Measurements from ENCODE around the gene NENF. TPM values are rescaled to one million over a fixed set of nuclear protein-coding genes. Genes with fewer than 3 reads are reported as not detected.
"Not testable (repeated sequence)": the region's sequence is repeated elsewhere in the genome, so short reads cannot be mapped to it uniquely, and the experiment has no call there.

The NENF gene
- total RNA-seq, 1 donor from 2014 or later = 23.8 TPM

DNA sequence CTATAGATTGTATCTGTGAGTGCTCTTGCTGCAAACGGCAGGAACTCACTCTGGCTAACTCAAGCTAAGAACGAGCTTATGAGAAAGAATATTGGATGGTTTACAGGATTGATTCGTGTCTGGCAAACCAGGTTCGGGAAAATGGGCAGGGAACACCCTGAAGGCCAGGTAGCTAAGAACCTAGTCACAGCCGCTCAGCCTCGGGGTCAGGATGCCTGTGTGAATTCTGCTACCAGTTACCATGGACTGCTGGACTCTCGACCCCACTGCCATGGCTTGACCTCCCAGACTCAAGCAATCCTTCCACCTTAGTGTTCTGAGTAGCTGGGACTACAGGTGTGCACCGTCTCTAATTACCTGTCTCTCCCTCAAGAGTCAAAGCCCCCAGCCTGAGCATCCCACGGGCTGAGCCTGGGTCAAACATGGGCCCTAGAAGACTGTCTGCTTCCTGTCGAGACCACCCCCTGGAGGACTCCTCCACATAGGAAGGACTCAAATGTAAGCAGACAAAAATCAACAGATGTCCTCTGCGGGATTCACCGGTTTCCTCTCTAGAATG is 45.8 kb downstream of the NENF start:
- DNase-seq (ENCODE audit: low spot score) = no peak

DNA sequence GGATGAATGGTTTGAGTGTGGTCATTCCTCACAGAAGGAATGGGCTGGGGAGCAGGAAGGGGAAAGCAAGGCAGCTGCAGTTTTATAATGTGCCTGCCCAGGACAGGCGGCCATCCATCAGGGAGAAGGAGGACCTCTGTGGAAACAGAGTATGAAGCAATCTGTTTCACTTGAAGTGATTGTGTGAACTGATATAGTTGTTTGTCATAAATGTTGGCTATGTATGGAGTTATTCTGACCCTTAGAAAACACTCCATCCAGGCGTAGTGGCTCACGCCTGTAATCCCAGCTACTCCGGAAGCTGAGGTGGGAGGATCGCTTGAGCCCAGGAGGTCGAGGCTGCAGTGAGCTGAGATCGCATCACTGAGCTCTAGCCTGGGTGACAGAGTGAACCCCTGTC is 46.5 kb downstream of the NENF start:
- ATAC-seq = no peak
- no peak for DNase-seq (ENCODE audit: low spot score)

More for the DNA sequence above, 45.8 kb downstream of the NENF start:
- no peak for ATAC-seq

DNA sequence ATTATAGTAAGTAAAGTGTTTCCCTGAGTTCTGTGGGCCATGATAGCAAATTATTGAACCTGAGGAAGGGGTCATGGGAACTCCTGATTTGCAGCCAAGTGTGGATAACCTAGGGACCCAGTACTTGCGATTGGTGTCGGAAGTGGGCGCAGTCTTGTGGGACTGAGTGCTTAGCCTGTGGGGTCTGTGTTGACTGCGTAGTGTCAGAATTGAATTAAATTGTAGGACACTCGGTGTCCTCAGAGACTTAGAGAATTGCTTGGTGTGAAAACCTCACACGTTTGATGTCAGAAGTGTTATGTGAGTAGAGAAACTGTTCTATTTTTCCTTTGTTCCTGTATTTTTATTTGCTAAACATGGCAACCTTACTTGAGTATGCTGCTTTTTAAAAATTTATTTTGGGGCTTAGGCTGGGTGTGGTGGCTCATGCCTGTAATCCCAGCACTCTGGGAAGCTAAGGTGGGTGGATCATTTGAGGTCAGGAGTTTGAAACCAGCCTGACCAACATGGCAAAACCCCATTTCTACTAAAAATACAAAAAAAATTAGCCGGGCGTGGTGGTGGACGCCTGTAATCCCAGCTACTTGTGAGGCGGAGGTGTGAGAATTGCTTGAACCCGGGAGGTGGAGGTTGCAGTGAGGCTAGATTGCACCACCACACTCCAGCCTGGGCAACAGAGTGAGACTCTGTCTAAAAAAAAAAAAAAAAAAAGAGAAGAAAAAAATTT is 48.2 kb downstream of the NENF start:
- ATAC-seq; DNase-seq (ENCODE audit: low spot score): not testable (repeated sequence)

DNA sequence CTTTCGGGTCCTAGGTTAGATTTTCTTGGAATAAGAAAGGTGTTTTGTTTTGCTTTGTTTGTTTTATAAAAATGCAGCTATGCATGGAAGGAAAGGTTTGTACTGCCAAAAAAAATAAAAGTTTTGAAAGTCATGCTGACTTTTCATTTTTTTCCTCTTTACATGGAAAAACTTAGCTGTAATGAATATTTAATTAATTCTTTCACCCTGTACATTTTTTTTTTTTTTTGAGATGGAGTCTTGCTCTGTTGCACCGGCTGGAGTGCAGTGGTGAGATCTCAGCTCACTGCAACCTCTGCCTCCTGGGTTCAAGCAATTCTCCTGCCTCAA is 48.7 kb downstream of the NENF start:
- no peak for ATAC-seq
- DNase-seq (ENCODE audit: low spot score) = no peak

DNA sequence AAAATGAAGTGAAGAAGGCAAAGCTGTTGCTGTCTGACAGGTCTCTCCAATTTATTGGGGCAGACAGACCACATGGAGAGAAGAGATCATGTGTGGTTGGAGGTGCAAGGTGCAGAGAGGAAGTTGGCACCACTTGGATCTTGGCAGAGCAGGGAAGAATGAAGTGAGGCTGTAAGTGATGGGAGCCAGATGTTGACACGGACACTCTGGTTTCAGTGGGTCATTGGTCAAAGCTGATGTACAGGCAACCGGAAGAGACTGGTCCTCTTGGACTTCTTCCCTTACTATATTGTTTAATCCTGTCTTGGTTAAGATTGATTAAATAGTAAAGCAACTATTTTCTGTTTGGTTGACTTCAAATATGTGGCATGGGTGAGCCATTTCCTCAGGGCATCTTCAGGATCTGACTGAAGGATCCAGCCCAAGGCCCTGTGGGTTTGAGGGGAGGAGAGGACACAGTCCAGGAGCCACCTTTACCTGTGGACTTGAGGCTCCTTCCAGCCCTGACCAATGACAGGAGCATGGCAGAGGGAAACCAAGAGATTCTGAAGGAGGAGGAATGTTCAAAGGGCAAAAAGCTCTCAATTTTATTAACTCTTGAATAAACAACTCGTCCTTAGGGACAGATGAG is 49.4 kb downstream of the NENF start:
- no peak for ATAC-seq

DNA sequence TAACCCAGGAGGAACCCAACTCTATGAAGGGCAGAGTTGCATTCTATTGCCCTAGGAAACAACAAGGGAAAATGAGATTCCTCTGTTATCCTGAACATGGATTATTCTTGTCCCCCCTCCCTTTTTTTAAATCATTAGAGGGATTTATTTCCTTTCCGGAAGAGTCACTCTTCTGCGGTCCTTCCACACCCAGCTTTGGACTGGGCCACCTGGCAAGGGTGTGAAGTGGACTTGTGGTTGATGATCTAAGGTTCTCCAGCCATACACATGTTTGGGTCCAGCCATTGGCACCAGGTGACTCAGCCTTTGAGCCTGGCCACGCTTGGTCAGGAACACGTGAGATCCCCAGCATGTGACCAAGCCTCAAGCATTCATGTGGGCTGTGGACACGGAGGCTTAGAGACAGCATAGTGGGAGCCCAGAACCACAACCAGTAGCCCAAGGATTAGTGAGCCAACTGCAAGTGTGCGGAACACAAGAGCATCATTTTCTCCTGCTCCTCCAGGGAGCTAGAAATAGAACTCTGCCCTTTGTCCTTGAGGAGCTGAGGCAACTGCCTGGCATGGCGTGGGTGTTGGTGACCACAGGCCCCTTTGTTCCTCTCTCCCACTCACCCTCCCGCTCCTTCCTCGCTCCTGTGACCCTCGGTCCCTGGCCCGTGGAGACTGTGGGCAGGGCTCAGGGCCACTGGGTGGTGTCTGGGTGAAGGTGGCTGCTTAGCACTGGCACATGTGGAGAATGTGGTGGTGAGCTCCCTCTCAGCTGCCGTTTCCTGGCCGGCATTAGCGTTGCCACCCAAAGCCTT is 50.1 kb downstream of the NENF start:
- DNase-seq (ENCODE audit: low spot score) (no peak), ATAC-seq (no peak)

More for the DNA sequence above, 49.4 kb downstream of the NENF start:
- DNase-seq (ENCODE audit: low spot score) = no peak

DNA sequence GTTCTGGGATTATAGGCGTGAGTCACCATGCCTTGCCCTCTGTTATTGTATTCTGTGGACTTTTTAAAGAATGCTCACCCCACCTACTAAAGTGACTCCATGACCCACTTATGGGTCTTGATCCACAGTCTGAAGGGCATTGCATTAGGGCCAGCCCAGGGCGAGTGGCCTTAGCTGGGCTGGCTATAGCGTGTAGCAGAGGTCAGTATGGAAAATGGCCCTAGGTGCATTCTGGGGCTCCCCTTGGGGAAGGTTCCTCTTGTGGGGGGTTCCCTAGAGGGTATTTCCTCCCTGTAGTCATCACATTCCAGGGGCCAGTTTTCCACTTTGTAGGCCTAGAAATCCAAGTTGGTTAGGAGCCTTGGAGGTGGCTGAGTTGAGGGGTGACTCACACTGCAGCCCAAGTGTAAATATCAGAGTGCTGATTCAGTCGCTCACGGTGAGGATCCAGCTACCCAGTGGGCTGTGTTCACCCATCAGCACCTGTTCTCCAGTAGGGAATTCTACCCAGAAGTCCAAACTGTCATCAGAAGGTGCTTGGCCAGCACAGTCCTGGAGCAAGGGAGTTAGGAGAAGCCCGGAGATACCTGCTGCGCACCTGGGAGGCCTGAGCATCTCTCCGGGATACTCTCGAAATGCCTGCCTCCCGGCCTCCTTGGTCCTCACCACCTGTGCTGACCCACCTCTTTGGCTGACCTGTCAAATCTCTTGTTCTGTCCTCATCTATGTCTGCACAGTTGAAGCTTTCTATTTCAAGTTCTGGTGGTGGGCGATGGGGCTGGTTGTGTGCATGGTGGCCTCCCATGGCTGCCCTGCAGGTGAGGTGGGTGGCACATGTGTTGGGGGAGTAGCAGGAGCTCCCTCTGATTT is 52.2 kb downstream of the NENF start:
- no peak for DNase-seq (ENCODE audit: low spot score)

DNA sequence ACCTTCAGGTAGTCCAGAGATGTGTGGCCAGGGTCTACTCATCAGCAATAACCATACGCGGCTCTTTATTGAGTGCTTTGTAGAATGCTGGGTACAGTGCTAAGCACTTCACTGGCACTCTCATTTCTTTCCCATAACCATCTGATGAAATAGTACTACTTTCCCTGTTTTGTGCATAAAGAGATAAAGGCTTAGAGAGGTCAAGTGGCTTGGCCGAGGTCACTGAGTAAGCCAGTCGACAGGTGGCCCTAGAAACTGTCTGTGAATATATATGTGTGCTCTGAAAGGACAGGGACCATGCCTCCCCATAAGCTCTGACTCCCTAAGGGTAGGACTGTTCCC is 52.8 kb downstream of the NENF start:
- ATAC-seq (no peak), DNase-seq (ENCODE audit: low spot score) (no peak)

More for the DNA sequence above, 52.2 kb downstream of the NENF start:
- no peak for ATAC-seq

DNA sequence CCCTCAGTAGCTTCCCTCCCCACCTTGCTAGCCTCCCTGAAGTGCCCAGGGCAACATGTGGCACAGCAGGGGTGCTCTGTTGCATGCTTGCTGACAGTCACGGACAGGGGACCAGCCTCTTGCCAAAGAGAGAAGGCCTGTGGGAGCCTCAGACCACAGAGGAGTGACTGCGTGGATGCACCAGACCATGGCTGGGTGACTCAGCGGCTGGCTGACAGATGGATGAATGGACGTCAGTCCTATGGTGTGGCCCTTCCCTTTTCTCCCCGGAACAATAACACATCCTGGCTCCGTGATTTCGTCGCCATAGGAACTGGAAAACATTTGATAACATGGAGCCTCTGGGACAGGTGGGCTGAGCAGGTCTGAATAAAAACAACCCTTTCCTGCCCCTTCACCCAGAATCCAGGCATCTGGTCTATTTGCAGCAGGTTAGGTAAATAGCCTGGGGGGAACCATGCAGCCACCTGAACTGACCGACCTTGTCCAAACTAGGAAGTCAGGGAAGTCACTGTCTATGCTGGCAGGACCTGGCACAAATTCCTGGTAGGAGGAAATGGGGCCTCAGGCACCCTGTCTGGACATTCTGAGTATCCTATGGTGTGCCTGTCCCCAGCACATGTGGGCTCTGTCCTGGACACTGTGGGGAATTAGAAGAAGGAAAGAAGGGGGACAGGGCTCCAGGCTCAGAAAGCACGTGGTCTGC is 53.3 kb downstream of the NENF start:
- DNase-seq (ENCODE audit: low spot score) (no peak), ATAC-seq (no peak)

DNA sequence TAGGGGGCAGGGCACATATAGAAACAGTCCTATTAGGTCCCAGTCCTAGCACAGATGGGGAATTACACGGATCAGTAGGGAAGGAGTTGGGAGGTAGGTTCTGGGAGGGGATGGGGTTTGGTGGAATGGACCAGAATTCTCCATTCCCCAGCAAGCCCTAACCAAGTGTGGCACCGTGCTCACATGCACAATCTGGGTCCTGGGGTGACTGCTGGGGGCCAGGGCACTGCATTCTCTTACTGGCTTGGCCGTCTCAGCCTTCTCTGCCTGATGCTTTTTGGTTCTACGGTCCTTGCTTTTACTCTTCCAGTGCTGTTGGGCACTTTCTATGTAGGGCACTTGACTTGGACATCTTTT is 53.9 kb downstream of the NENF start:
- no peak for ATAC-seq
- no peak for DNase-seq (ENCODE audit: low spot score)

DNA sequence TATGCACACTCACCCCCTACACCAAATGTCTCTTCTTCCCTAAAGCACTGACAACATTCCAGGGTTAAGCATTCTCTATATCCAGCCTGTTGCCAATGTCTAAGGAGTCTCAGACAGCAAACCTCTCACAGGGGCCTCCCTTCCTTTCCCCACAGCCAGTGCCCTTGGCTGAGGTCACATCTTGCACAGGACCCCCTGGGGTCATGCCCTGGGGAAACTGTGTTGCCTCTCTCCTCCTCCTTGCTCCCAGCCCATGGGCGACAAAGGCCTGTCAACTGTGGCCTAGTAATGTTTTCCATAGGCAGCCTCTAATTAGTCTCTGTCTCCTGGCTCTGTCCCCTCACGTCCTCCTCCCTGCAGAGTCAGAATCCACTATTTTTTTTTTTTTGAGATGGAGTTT is 54.6 kb downstream of the NENF start:
- no peak for ATAC-seq

DNA sequence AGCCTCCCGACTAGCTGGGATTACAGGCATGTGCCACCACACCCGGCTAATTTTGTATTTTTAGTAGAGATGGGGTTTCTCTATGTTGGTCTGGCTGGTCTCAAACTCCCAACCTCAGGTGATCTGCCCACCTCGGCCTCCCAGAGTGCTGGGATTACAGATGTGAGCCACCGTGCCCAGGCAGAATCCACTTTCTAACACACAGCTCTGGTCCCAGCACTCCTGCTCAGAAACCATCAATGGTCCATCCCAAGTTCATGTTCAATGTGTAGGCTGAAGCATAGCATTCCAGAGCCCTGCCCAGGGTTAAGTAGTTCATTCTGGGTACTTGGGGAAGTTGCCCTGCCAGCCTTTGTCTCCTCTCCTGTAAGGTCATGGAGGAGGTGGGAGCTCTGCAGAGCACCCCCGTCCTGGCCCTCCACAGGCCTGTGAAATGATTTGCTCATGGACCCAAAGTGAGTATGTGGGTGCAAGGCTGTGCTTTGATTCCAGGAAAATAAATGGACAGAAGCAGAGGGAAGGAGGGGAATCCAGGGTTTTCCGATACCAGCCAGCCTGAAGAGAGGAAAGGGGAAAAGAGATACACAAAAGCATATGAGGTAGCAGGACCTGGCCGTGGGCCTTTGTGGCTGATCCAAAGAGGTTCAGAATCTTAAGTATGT is 55.2 kb downstream of the NENF start:
- ATAC-seq (no peak), DNase-seq (ENCODE audit: low spot score) (no peak)

More for the DNA sequence above, 54.6 kb downstream of the NENF start:
- no peak for DNase-seq (ENCODE audit: low spot score)

DNA sequence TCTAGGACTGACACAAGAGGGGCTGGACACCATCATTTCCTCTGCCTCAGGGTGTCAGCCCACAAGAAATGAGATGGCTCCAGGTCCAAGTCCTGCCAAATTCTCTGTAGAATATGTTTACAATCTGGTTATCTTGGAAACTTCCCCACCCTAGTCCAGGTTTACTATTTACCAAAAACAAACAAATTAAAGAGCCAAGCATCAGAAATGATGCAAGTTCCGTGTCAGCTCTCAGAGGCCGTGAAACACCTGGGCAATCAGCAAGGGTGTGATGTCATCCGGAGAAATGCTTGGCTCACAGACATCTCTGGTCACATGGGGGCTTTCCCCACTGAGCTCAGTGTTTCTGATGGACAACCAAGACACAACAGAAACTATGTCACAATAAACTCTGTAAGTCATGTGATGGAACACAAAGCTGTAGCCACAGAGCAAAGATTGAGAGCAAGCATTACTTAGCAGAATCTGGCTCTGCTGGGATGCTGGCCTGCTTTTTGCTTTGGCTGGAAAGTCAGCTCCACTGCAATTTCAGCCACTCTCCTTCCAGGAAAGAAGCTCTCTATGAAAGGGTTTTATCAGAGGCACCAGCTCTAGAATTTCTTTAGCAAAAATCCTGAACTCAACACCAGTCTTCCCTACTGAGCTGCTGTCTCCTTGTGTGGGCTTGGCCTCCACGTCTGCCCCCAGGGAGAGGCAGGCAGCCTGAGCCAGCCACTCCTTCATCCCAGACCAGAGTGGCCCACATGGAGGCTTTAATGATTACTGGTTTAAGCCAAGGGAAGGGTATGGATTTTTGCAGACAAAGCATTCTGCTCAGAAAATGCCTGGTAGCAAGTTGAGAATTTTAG is 55.9 kb downstream of the NENF start:
- DNase-seq (ENCODE audit: low spot score) (no peak), ATAC-seq (peak; percentile 72)

DNA sequence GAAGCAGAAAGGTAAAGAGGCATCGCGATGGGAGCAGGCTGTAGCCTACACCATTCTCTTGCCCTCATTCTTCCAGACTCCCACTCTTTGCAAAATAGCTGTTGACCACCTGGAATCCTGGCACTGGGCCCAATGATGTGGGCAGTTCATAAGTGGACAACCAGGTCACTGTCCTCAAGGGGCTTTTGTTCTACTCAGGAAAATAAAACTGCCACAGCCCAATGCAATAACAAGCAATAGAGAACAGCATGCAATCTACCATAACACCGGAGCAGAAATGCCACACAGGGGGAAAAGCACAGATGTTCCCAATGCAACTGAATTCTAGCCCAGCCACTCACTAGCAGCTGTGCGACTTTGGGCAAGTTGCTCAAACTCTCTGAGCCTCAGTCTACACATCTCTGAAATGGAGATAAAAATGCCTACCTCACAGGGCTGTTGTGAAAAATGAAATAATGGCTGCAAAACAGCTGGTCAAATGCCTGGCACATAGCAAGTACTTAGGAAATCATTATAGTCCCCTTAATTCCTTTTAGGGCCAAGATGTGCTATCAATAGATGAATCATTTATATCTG is 56.7 kb downstream of the NENF start:
- DNase-seq (ENCODE audit: low spot score) (no peak), ATAC-seq (no peak)

DNA sequence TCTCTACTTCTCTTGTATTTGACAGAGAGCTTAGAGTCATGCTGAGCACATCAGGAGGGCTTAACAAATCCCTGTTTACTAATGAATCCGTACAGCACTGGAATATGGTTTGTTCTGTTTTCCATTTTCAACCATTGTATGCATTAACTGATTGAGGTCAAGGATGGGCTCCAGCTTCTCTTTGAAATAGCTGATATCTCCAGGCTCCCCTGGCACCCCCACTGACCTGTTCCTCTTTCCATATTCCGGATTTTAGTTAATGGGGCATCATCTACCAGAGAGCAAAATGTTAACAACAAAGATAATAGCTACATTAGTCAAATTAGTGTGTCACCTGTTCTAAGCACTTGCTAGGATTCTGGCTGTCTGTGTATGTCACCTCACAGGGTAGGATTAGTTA is 57.6 kb downstream of the NENF start:
- ATAC-seq = no peak
- no peak for DNase-seq (ENCODE audit: low spot score)

DNA sequence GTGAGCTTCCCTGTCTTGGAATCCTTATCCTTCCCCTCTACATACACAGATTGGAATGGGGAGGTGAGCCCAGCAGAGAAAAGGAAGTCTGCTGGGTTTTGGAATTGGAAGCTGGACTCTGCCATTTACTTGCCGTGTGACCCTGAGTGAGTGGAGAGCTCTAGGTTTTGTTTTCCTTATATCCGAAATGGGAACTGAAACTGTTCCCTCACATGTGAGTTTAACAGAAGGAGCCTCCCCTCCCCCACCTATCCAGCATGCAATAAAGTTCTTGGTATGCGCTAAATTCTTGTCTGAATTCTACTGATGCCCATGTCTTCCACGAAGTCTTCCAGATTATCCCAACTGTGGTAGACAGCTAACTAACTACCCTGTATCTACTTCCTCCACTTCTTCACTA is 58.7 kb downstream of the NENF start:
- no peak for DNase-seq (ENCODE audit: low spot score)

More for the DNA sequence above, 58.7 kb downstream of the NENF start:
- ATAC-seq = no peak

All from left lobe of liver (tissue), 2 donors.